COLO668 (cell line): ENCODE measurements around the gene GGNBP2.

Source experiments
- DNase-seq: peaks from one replicate; lab custom pipeline; 2025; ENCODE audit not compliant: unreplicated experiment; lab: John Stamatoyannopoulos, UW

GGNBP2 gene

GRCh38 chr17:36628576-36628975, 83.9 kb downstream of the GGNBP2 start:
- no peak for DNase-seq

- peak; percentile 46 for DNase-seq
These were observed 84.6 kb downstream of the GGNBP2 start for GRCh38 chr17:36629252-36629847.

- DNase-seq: no peak
These were observed 85.3 kb downstream of the GGNBP2 start for GRCh38 chr17:36629970-36630502.

- no peak for DNase-seq
These were observed 86.3 kb downstream of the GGNBP2 start for GRCh38 chr17:36631022-36631421.

GRCh38 chr17:36632916-36633771, 88.4 kb downstream of the GGNBP2 start:
- no peak for DNase-seq
